NCI-H748 (cell line): ENCODE results near the gene NRXN2.

Experiments
- DNase-seq: peaks from one replicate; lab custom pipeline; 2025; ENCODE audit not compliant: unreplicated experiment; lab: John Stamatoyannopoulos, UW

Gene NRXN2

GRCh38 chr11:64723117-64723906 is at the start of gene NRXN2:
NRXN2 (minus strand) TSS chr11:64723197; CDS start chr11:64713699, 9,498 bp downstream.
- peak; percentile 94 for DNase-seq

DNA sequence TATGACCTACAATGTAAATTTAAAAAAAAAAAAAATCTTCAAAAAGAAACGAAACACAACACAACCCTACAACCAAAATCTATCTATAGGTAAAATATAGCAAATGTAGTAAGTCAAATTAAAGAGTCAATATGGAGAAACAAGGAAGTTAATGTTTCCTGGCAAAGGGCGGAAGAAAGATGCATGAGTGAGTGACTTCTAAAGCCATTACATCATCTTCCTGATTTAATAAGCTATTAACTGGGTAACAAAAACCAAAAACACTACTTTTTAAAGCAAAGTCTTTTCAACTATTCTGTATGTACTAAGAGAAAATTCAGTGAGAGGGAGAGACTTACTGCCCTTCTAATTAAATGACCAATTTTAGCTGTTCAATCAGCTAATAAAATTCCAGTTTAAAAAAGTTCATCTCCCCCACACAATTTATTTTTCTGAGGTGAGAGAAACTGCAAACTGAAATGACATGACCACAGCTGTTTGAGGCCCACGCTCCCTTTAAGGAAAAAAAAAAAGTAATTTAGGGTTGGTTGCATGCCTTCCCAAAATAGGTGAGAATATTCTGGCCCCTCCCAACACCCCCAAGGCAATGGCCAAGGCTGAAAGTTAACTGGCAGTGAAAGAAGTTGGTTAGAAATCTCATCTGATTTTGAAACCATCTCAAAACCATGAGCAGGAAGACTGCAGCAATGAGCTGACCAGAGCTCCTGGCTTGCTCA is 49.5 kb upstream of the NRXN2 start:
- no peak for DNase-seq

DNA sequence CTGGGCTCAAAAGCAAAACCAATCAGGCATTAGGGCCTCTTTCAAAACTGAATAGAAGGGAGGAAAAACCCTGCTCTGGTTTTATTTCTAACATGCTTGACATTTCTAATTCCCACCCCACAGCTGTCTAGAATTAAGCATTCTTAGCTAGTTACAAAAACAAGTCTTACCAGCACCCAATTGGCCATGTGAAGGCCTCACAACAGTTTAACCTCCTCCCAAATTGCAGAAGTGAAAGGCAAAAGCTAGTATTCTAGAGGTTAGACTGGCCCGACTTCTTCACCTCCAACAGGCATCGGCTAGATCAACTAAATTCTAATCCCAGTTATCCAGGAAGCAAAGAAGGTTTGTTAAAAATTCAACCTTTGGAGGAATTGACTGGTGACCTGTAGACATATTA is 48.9 kb upstream of the NRXN2 start:
- no peak for DNase-seq

- no peak for DNase-seq
Measured at GRCh38 chr11:64770120-64770519, 47.1 kb upstream of the NRXN2 start.

DNA sequence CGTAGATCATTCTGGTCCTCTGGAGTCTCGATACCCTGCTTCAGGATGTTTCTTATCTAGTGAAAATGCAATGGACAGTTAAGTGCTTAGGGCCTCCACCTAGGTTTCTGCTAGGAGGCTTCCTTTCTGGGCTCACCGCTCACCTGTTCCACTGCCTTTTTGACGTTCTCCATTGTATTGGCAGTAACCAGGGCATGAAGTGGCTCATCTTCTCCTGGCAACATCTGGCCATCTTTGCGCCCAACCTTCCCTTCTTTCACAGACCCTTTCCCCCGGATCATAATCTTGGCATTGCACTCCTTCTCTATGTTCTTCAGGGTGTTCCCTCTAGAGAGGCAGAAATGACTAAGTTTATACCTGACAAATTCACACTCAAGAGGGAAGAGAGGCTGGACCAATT is 46.3 kb upstream of the NRXN2 start:
- no peak for DNase-seq

DNA sequence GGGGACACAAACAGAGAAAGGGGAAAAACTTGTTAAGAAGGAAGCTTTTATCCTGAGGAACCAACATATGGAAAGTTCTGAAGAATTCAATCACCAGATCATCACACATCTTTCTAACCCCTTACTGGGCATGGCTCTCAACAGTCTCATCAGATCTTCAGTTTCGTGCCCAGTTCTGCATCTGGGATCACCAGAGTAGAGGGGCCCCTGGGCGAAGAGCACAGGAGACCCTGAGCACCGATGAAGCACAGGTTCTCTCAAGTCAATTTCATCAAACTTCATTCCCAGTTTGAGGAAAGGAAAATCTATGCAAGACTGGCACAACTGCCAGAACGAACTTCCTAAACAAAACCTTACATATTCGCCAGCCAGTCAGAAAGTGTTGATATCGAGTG is 45.3 kb upstream of the NRXN2 start:
- DNase-seq = no peak

- DNase-seq = peak; percentile 30
Measured at GRCh38 chr11:64767344-64768299, 44.6 kb upstream of the NRXN2 start.

DNA sequence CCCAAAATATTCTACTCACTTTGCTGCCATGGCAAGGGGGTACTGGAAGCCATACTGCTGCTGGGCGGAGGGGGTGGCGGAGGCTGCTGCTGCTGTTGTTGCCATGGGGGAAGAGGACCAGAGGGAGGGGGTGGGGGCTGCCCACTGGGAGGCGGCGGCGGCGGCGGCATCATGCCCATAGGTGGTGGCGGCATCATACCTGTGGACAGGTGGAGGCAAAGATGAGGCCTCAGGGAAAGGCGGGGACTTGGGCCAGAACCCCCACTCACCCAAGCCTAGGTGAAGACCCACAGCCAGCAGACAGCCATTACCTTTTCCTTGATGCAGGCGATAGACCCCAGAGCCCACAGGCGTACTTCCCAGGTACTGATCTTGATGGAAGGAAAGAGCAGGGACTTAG is 43.9 kb upstream of the NRXN2 start:
- DNase-seq = no peak

DNA sequence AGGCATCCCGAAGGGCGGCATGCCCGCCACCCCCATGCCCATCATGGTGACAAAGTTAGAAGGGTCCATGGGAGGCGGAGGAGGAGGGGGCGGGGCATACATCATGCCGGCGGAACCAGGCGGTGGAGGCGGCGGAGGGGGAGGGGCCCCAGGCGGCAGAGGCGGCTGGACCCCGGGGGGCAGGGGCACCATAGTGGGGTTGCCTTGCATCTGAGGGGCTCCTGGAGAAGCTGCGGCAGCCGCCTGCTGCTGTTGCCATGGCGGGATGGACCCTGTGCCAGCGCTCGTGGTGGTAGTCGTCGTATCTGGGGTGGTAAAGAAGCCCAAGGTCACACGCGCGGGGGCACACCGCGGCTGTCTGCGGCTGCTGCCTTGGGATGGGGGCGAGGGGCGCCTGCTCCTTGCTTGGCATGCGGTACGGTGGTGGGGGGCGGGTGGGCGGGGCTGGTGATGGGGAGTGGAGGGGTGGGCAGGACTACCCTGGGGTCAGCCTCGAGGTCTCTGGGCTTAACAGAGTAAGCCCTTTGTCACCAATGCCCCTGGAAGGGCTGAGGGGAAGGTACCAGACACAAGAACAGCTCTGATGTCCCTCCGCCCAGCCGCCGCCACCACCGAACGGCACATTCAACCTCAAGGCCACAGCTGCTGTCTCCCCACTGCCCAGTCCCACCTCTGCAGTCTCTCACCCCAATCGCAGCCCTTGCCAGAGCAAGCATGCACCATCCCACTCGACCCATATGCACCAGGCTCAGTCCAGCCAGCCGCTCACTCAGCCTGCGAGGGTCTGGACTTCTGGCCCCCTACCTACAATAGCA is 43.1 kb upstream of the NRXN2 start:
- DNase-seq = no peak

- DNase-seq = no peak
Measured at GRCh38 chr11:64765291-64765850, 42.4 kb upstream of the NRXN2 start.

DNA sequence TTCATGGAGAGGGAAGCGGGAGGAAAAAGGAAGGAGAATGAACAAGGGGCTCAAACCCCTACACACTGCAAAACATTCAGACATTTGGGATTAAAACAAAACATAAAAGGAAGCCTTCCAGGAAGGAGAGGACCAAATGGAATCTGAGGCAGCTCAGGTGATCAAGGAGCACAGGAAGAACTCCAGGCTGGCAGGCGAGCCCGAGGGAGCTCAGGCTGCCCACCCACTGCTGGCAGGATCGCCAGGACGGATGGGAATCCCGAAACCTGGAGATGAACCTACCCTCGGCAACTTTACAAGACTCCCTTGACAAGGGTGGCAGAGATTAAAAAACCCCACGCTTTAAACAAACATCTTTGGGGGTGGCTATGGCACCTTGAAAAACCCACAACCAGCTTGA is 41.8 kb upstream of the NRXN2 start:
- no peak for DNase-seq

DNA sequence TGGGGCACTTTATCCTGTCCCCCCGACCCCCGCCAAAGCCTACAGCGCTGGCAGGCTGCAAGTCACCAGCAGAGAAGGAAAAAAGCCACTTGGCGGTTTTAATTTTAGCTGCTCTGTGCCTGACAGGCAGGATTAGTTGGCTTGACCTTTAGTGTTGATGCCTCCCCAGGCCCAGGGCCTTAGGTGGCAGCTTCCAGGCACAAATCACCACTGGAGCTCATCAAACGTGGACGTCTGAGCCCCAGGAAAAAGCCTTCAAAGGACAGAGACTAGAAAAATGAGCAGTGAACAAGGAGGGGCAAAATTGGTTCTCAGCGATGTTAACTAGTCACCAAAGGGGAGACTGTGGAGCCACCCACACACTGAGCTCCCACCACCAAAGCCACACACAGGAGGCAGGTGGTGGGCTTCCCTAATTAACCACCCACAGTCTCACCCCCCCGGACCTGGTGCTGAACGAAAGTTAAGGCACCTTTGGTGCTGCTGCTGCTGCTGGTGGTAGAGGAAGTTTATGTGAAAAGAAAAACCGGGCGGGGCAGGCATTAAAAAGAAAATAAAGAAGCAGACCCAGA is 41.1 kb upstream of the NRXN2 start:
- DNase-seq = no peak

- no peak for DNase-seq
Measured at GRCh38 chr11:64763526-64764039, 40.6 kb upstream of the NRXN2 start.

- no peak for DNase-seq
Measured at GRCh38 chr11:64762674-64763525, 39.9 kb upstream of the NRXN2 start.

- no peak for DNase-seq
Measured at GRCh38 chr11:64762277-64762673, 39.3 kb upstream of the NRXN2 start.

DNA sequence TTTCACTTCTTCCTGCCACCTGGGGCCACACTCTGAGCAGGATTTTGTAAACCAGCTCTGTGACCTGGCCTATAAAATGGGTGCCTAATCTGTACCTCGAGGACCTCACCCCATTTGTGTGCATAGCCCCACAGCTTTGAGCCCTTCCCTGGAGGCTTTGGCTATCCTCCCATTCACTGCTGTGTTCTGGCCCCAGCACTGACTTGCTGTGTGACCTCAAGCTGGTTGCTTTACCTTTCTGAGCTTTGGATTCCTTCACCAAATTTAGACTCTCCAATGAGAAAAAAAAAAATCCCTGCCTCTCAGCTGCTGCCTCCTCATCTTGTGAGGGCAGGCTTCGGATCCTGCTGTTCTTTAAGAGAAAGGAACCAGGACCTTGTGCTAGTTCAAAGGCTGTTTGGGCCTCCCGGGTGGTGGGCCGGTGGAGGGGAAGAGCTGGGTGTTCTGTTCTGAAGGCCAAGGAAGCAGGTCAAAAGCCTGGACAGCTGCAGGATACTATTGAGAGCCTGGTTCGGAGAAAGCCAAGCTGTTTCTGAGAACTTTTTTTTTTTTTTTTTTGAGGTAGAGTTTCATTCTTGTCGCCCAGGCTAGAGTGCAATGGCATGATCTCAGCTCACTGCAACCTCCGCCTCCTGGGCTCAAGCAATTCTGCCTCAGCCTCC is 37.9 kb upstream of the NRXN2 start:
- no peak for DNase-seq

DNA sequence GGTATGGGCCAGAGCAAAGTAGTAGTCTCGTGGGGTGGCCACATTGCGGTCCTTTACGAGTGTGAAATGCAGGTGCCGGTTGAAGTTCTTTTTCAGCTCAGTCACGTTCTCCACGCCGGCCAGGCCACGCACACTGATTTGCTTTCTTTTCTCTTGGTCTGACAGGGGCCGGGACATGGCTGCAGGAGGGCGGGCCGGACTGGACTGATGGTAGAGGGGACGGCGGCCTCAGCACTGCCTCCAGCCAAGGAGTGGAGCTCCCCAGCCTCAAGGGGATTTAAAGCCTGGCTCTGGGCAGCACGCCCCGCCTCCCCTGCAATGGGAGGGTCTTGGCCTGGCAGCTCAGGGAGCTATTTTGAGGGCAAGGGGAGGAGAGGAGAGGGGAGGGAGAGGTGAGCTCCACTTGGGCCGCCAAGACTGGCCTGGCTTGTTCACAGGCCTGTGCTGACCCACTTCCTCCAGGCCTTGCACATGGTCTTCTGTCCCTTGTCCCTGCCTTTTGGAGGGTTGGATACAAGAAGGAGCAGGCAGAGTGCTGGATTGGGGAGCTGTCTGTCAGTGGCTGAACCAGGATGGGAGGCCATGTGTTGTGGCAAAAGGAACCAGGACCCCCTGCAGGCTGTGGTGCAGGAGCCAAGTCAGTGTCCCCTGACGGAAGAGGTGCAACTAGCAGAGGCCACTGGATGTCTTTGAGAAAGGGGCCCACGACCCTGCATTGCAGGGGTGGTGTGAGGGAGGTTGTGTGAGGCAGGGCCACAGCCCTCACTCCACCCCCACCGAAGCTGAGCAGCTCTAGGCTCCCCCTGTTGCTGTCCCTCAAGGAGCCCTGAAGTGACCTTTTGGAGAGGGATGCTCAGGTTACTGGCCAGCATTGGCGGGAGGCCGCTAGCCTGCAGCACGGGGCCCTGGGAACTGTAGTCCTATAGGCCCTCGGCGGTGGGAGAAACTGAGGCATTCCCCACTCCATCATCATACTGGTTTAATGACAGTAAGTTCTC is 37.0 kb upstream of the NRXN2 start, which contains the start of gene PYGM:
Gene PYGM (minus strand): TSS at position 253 of the 998 bp plus-strand sequence. CDS start 76 bp downstream, at position 177.
- DNase-seq = no peak
